Erythroblast (primary cell): ENCODE data around the gene NUDT3.

Source experiments
- GATA1 ChIP-seq: IDR thresholded peaks from 2 replicates; pipeline ENCODE4 v1.6.1; 2011; ENCODE audit warnings: low read depth, mild to moderate bottlenecking, control low read depth, low read length, moderate library complexity
- POLR2A ChIP-seq: IDR thresholded peaks from 2 replicates; pipeline ENCODE4 v1.6.1; 2011; ENCODE audit warnings: mild to moderate bottlenecking, low read length

DNA sequence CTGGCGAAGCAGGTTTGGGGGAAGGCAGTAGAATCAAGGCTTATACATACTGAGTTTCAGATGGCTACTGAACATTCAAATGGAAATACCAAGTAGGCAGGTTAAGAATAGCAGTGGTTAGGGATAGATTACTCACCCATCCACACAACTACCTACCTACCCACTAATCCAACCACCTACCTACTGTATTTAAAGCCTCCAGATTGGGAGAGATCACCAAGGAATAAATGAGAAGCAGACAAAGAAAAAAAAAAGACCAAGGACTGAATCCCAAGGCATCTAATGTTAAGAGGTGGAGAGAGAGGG, 75.3 kb downstream of the NUDT3 start:
- TF ChIP-seq POLR2A (no peak), GATA1 (no peak)
